ENCODE results near the gene SEMG1.

Gene SEMG1

DNA sequence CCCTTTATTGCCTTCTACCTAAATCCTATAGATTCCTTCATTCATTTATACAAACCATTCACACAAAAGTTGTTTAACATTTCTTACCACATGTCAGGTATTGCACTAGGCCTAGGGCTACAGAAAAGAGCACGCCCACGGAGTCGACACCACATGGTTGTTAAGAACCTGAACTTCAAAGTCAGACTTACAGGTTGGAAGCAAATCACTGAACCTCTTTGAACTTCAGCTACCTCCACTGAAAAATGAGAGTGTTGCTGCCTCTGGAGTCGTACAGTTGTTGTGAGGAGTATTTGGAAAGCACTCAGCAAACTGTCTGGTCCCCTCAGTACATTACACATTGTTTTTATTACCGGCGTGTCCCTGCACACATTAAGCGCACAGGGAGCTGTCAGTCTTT, 50.9 kb downstream of the SEMG1 start:
- H3K4me1 ChIP-seq (ENCODE audit: control extremely low read depth in 1 of 4, control insufficient read depth in 4 of 4, insufficient read depth in 4 of 4, low read length in 3 of 4), result no peaks in the 10 kb centered on the region
- ChIA-PET POLR2A (no interaction called here), CTCF (no interaction called here)
- no peaks in the 10 kb centered on the region for H3K9me3 ChIP-seq (ENCODE audit: control extremely low read depth in 1 of 5, control insufficient read depth in 4 of 5, insufficient read depth in 2 of 5, low read depth in 1 of 5, low read length in 4 of 5)
- H3K4me3 ChIP-seq (ENCODE audit: control insufficient read depth in 1 of 7, extremely low read depth in 1 of 7, insufficient read depth in 4 of 7, low read depth in 2 of 7, low read length in 6 of 7), result no peak overlapping the region
- peaks cover 0 to 16% (median 0%) of the 10 kb centered on the region in 5 experiments for H3K27me3 ChIP-seq (replicated peaks in 2 of 5; ENCODE audit: control insufficient read depth in 4 of 5, insufficient read depth in 5 of 5, low read length in 4 of 5)
- no peaks in the 10 kb centered on the region for H3K36me3 ChIP-seq (ENCODE audit: control insufficient read depth in 4 of 4, insufficient read depth in 4 of 4, low read length in 3 of 4)
- DNase-seq, result no peak
- 100% methylated on average over 5 of the region's 7 CpGs for WGBS (ENCODE audit: insufficient coverage)
- no peak overlapping the region for H3K27ac ChIP-seq (ENCODE audit: insufficient read depth in 1 of 2, low read depth in 1 of 2, low read length in 2 of 2, poor library complexity in 1 of 2, severe bottlenecking in 2 of 2)

DNA sequence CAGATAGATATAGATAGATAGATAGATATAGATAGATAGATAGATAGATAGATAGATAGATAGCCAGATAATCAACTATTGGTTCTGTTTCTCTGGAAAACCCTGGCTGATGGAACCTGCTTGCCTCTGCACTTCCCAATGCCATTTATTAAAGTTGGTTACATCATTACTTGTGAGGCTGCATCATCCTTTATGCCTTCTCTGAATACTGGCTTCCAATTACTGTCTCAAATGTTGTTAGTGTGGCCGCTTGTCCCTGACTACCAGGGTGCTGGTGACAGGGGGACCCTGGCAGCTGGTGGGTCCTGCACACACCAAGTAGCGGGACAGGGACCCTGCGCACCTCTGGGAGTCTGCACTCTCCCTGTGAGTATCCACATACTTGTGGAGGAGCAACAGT, 51.4 kb downstream of the SEMG1 start:
- H3K4me3 ChIP-seq (ENCODE audit: control insufficient read depth in 1 of 7, extremely low read depth in 1 of 7, insufficient read depth in 4 of 7, low read depth in 2 of 7, low read length in 6 of 7), result no peak overlapping the region
- no peaks in the 10 kb centered on the region for H3K36me3 ChIP-seq (ENCODE audit: control insufficient read depth in 4 of 4, insufficient read depth in 4 of 4, low read length in 3 of 4)
- peaks cover 0 to 13% (median 0%) of the 10 kb centered on the region in 5 experiments for H3K27me3 ChIP-seq (replicated peaks in 2 of 5; ENCODE audit: control insufficient read depth in 4 of 5, insufficient read depth in 5 of 5, low read length in 4 of 5)
- H3K4me1 ChIP-seq (ENCODE audit: control extremely low read depth in 1 of 4, control insufficient read depth in 4 of 4, insufficient read depth in 4 of 4, low read length in 3 of 4), result no peaks in the 10 kb centered on the region
- POLR2A ChIA-PET, result no interaction called here
- no peak for DNase-seq
- no peaks in the 10 kb centered on the region for H3K9me3 ChIP-seq (ENCODE audit: control extremely low read depth in 1 of 5, control insufficient read depth in 4 of 5, insufficient read depth in 2 of 5, low read depth in 1 of 5, low read length in 4 of 5)
- H3K27ac ChIP-seq (ENCODE audit: insufficient read depth in 1 of 2, low read depth in 1 of 2, low read length in 2 of 2, poor library complexity in 1 of 2, severe bottlenecking in 2 of 2), result no peak overlapping the region
- WGBS (ENCODE audit: insufficient coverage), result 97% methylated on average over 3 of the region's 3 CpGs
- CTCF ChIA-PET, result no interaction called here

GRCh38 chr20:45258664-45259063, 51.8 kb downstream of the SEMG1 start:
- no peaks in the 10 kb centered on the region for H3K36me3 ChIP-seq (ENCODE audit: control insufficient read depth in 4 of 4, insufficient read depth in 4 of 4, low read length in 3 of 4)
- ChIA-PET CTCF (no interaction called here), POLR2A (no interaction called here)
- H3K4me3 ChIP-seq (ENCODE audit: control insufficient read depth in 1 of 7, extremely low read depth in 1 of 7, insufficient read depth in 4 of 7, low read depth in 2 of 7, low read length in 6 of 7), result no peak overlapping the region
- H3K4me1 ChIP-seq (ENCODE audit: control extremely low read depth in 1 of 4, control insufficient read depth in 4 of 4, insufficient read depth in 4 of 4, low read length in 3 of 4), result no peaks in the 10 kb centered on the region
- H3K9me3 ChIP-seq (ENCODE audit: control extremely low read depth in 1 of 5, control insufficient read depth in 4 of 5, insufficient read depth in 2 of 5, low read depth in 1 of 5, low read length in 4 of 5), result no peaks in the 10 kb centered on the region
- peaks cover 0 to 13% (median 0%) of the 10 kb centered on the region in 5 experiments for H3K27me3 ChIP-seq (replicated peaks in 2 of 5; ENCODE audit: control insufficient read depth in 4 of 5, insufficient read depth in 5 of 5, low read length in 4 of 5)
- DNase-seq, result no peak
- H3K27ac ChIP-seq (ENCODE audit: insufficient read depth in 1 of 2, low read depth in 1 of 2, low read length in 2 of 2, poor library complexity in 1 of 2, severe bottlenecking in 2 of 2), result no peak overlapping the region
- WGBS (ENCODE audit: insufficient coverage), result 78% methylated on average over 1 of the region's 2 CpGs

All from common myeloid progenitor, CD34-positive (primary cell).